Stimulated activated CD8-positive, alpha-beta memory T cell treated with anti-CD3 and anti-CD28 coated beads, Interleukin-15, amount 100 ng/mL, for 24 hours (primary cell): ENCODE data around the gene METTL2B.
"Not testable (repeated sequence)": the region's sequence is repeated elsewhere in the genome, so short reads cannot be mapped to it uniquely, and the experiment has no call there.

ENCODE experiments used
- DNase-seq: peaks from one replicate; pipeline ENCODE4 v3.0.0-alpha.2; 2020; ENCODE audit warnings: low read depth

The METTL2B gene

GRCh38 chr7:128526062-128526466, 49.5 kb downstream of the METTL2B start:
- not testable (repeated sequence) for DNase-seq

DNA sequence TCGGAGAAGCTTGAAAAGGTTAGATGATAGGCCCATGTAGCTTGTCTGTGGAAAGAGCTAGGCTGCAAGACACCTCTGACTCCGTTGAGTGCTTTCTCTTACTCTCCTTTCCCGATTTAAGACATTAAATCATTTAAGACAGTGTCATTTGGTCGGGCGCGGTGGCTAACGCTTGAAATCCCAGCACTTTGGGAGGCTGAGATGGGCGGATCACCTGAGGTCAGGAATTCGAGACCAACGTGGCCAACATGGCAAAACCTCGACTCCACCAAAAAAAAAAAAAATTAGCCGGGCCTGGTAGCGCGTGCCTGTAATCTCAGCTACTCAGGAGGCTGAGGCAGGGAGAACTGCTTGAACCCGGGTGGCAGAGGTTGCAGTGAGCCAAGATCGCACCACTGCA, 52.6 kb downstream of the METTL2B start:
- DNase-seq = not testable (repeated sequence)

- peak; percentile 14 for DNase-seq
These were observed 53.7 kb downstream of the METTL2B start for GRCh38 chr7:128530121-128530854.

- no peak for DNase-seq
These were observed 54.2 kb downstream of the METTL2B start for GRCh38 chr7:128530855-128531104.

- peak; percentile 38 for DNase-seq
These were observed 54.8 kb downstream of the METTL2B start for GRCh38 chr7:128531105-128531954.

GRCh38 chr7:128531955-128532478, 55.5 kb downstream of the METTL2B start:
- DNase-seq = peak; percentile 12

- not testable (repeated sequence) for DNase-seq
These were observed 56.4 kb downstream of the METTL2B start for GRCh38 chr7:128532956-128533355.

DNA sequence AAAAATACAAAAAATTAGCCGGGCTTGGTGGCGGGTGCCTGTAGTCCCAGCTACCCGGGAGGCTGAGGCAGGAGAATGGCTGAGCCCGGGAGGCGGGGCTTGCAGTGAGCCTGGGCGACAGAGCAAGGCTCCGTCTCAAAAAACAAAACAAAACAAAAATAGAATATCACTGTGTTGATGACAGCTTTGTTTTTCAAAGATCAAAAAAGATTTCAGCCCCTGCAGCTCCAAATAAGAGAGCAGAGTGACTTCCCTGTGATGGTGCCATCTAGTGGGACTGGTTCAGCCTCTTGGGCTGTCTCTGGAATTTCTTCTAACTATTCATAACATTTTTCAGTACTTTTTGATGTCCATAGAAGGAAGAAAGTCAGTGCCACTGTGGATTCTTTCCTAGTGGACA, 60.9 kb downstream of the METTL2B start:
- not testable (repeated sequence) for DNase-seq

GRCh38 chr7:128542530-128542929, 66.0 kb downstream of the METTL2B start:
- DNase-seq = not testable (repeated sequence)

DNA sequence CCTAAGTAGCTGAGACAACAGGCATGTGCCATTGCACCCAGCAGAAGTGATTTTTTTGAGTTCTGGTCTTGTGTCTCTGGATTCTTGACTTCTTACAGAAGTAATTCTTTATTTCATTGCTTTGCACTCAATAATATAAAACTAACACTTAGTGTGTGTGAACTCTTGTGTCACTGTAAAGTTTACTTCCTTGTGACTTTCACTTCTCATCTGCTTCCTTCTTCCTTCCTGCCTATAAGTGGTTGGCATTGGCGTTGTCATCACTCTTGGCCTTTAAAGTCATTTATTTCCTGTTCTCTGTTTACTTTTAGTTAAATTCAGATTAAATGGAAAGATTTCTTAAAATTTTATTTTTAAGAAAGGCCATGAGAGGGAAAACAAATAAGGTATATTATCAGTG, 66.8 kb downstream of the METTL2B start:
- not testable (repeated sequence) for DNase-seq

DNA sequence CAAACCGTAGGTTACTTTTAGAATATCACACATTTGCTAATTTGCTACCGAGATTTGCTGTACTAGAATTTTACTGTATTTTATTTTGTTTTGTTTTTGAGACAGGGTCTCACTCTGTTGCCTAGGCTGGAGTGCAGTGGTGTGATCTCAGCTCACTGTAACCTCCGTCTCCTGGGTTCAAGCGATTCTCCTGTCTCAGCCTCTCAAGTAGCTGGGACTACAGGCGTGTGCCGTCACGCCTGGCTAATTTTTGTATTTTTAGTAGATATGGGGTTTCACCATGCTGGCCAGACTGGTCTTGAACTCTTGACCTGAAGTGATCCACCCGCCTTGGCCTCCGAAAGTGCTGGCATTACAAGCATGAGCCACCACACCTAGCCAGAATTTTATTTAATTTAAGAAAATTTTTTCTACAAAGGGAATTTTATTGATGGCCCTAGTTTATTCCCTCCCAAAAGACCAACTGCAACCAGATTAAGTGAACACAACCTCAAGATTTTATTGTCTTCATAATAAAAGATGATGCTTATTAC, 69.8 kb downstream of the METTL2B start:
- not testable (repeated sequence) for DNase-seq

DNA sequence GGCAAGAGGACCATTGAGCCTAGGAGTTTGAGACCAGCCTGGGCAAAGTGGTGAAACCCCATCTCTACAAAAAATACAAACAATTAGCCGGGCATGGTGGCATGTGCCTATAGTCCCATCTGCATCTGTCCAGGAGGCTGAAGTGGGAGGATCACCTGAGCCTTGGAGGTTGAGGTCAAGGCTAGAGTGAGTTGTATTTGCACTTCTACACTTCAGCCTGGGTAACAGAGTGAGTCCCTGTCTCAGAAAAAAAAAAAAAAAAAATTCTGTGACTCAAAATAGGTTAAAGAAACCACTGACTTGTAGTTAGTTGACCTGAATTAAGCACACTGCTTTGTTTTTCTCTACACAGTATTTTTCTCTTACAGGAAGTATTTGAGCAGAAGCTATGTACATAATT, 74.4 kb downstream of the METTL2B start:
- DNase-seq = no peak

- not testable (repeated sequence) for DNase-seq
These were observed 77.8 kb downstream of the METTL2B start for GRCh38 chr7:128554394-128554793.
